ENCODE data around the gene NAE1.

Gene NAE1

DNA sequence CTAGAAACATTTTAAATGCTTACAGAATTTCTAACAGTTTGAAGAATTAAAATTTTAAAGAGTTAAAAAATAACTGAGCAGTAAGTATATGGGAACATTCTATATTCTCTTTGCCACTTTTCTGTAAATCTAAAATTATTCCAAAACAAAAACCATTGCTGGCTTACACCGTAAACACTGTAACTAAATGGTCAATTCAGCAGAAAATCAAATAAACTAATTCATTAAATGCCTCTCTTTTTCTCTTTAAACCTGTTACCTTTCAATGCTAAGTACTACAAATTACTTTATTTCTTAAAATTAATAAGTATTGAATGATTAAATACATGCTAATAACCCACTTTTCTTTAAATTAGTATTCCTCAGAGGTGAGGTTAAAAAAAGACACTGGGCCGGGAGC, 43.3 kb downstream of the NAE1 start:
- no peak for TF ChIP-seq CTCF (IDR thresholded peaks at IDR 0.05; ENCODE audit: borderline replicate concordance, insufficient read depth, low read depth, low read length)
- H3K4me3 ChIP-seq (ENCODE audit: low read depth, low read length), result no peak overlapping the region

DNA sequence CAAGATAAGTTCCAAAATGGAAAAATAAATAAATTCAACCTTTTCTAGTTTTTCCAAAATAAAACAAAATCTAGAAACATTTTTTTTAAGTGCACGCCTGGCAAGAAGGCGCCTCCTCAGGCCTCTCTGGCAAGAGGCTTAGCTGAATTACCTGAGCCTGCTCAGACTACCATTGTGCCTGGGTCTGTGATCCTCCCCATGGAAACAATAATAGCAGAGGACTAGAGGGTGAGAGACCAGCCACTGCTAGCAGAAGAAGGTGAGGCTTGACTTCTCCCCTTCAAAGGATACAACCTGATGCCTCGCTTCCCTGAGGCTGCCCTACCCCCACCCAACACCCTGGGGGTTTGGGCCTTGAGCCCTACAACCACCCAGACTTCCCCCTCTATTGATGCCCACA, 44.2 kb downstream of the NAE1 start:
- H3K4me3 ChIP-seq (ENCODE audit: low read depth, low read length), result no peak overlapping the region
- TF ChIP-seq CTCF (IDR thresholded peaks at IDR 0.05; ENCODE audit: borderline replicate concordance, insufficient read depth, low read depth, low read length), result no peak

GRCh38 chr16:66776457-66776856, 54.3 kb downstream of the NAE1 start:
- no peak for TF ChIP-seq CTCF (IDR thresholded peaks at IDR 0.05; ENCODE audit: borderline replicate concordance, insufficient read depth, low read depth, low read length)
- H3K4me3 ChIP-seq (ENCODE audit: low read depth, low read length), result no peak overlapping the region

- no peak overlapping the region for H3K4me3 ChIP-seq (ENCODE audit: low read depth, low read length)
- no peak for TF ChIP-seq CTCF (IDR thresholded peaks at IDR 0.05; ENCODE audit: borderline replicate concordance, insufficient read depth, low read depth, low read length)
These were observed 55.8 kb downstream of the NAE1 start for GRCh38 chr16:66774981-66775380.

GRCh38 chr16:66758086-66758485, 72.7 kb downstream of the NAE1 start:
- no peak for TF ChIP-seq CTCF (IDR thresholded peaks at IDR 0.05; ENCODE audit: borderline replicate concordance, insufficient read depth, low read depth, low read length)

DNA sequence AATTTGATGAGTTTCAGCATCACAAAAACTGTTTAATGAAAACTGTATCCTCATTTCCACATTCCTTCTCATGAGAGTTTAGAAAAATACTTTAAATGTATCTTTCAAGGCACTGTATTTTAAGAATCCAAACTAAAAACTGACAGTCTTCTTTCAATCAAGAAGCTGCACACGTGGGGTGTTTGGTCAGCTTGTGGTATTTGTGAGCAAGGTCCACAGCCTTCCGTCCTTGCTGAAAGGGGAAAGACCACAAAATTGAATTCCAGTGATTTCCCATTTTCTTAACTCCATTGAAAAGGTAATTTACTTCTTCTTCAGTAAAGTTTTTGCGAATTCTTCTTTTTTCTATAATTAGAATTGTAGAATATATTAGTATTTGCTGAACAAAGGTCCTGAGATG, 76.0 kb downstream of the NAE1 start:
- TF ChIP-seq CTCF (IDR thresholded peaks at IDR 0.05; ENCODE audit: borderline replicate concordance, insufficient read depth, low read depth, low read length), result no peak
- no peak overlapping the region for H3K4me3 ChIP-seq (ENCODE audit: low read depth, low read length)

More at GRCh38 chr16:66758086-66758485, 72.7 kb downstream of the NAE1 start:
- no peak overlapping the region for H3K4me3 ChIP-seq (ENCODE audit: low read depth, low read length)

- H3K4me3 ChIP-seq (ENCODE audit: low read depth, low read length), result no peak overlapping the region
- TF ChIP-seq CTCF (IDR thresholded peaks at IDR 0.05; ENCODE audit: borderline replicate concordance, insufficient read depth, low read depth, low read length), result no peak
These were observed 76.6 kb downstream of the NAE1 start for GRCh38 chr16:66754211-66754610.

All from GM12875 (cell line).